K562 (cell line): ENCODE results near the gene HSD3B7. TPM values are rescaled to one million over a fixed set of nuclear protein-coding genes. Genes with fewer than 3 reads are reported as not detected.

ENCODE experiments used
- ARNT ChIP-seq, 2 experiments: fragments of 450-650 bp; IDR thresholded peaks; 2 replicates each; pipeline ENCODE4 v1.6.1; 2016; ENCODE audit warnings: mild to moderate bottlenecking in 1 of 2
- ATF2 ChIP-seq: sonication (generic); formaldehyde crosslinking; IDR thresholded peaks from 2 replicates; pipeline ENCODE4 v1.8.1; 2022; ENCODE audit warnings: missing genetic modification reagents
- C11orf30 ChIP-seq: fragments of 450-650 bp; IDR thresholded peaks from 2 replicates; pipeline ENCODE4 v1.6.1; 2016; ENCODE audit warnings: low read depth, mild to moderate bottlenecking
- ELK3 ChIP-seq: fragments of 450-650 bp; formaldehyde crosslinking; IDR thresholded peaks from 2 replicates; pipeline ENCODE4 v1.4.0; 2020; ENCODE audit warnings: mild to moderate bottlenecking
- EP400 ChIP-seq: fragments of 450-650 bp; IDR thresholded peaks from 2 replicates; pipeline ENCODE4 v1.6.1; 2017; ENCODE audit warnings: antibody characterized with exemption, mild to moderate bottlenecking, moderate library complexity
- FOXA1 ChIP-seq: fragments of 450-650 bp; IDR thresholded peaks from 2 replicates; pipeline ENCODE4 v1.6.1; 2016; ENCODE audit warnings: mild to moderate bottlenecking, borderline replicate concordance
- ILK ChIP-seq: fragments of 450-650 bp; IDR thresholded peaks from 2 replicates; pipeline ENCODE4 v1.6.1; 2016; ENCODE audit warnings: missing genetic modification characterization, low read depth, mild to moderate bottlenecking, missing compliant biosample characterization, moderate library complexity, borderline replicate concordance
- KAT2B ChIP-seq: IDR thresholded peaks from one replicate; pipeline ENCODE4 v1.6.1; 2012; ENCODE audit warnings: low read depth, mild to moderate bottlenecking, control low read depth, inconsistent platforms, low read length, moderate library complexity
- KHSRP ChIP-seq: fragments of 450-650 bp; IDR thresholded peaks from 2 replicates; pipeline ENCODE4 v1.6.1; 2017
- MCM2 ChIP-seq: fragments of 450-650 bp; IDR thresholded peaks from 2 replicates; pipeline ENCODE4 v1.6.1; 2017; ENCODE audit warnings: low read depth, mild to moderate bottlenecking
- NR2C1 ChIP-seq, 2 experiments: fragments of 450-650 bp; IDR thresholded peaks; 2 replicates each; pipeline ENCODE4 v1.6.1; 2017; ENCODE audit warnings: mild to moderate bottlenecking in 2 of 2, antibody characterized with exemption in 1 of 2, inconsistent platforms in 1 of 2, missing compliant biosample characterization in 1 of 2, missing genetic modification characterization in 1 of 2
- NR3C1 ChIP-seq: sonication (generic); formaldehyde crosslinking; IDR thresholded peaks from 2 replicates; pipeline ENCODE4 v1.8.1; 2022; ENCODE audit warnings: missing genetic modification reagents
- RAD51 ChIP-seq: fragments of 450-650 bp; IDR thresholded peaks from 2 replicates; pipeline ENCODE4 v1.7.1; 2016; ENCODE audit warnings: low read depth, mild to moderate bottlenecking, borderline replicate concordance
- RFX1 ChIP-seq: fragments of 450-650 bp; IDR thresholded peaks from 2 replicates; pipeline ENCODE4 v1.6.1; 2016; ENCODE audit warnings: mild to moderate bottlenecking, moderate library complexity
- SIN3A ChIP-seq, 2 experiments: fragments of 150-350 bp in 1 of 2; IDR thresholded peaks; 2 replicates each; pipeline ENCODE4 v1.6.1; 2011 to 2016; ENCODE audit warnings: borderline replicate concordance in 2 of 2, low read depth in 2 of 2, low read length in 2 of 2, mild to moderate bottlenecking in 2 of 2, moderate library complexity in 2 of 2; ENCODE audit not compliant: control insufficient read depth in 1 of 2
- SMAD4 ChIP-seq: fragments of 250-450 bp; sonication (Bioruptor Pico); conservative IDR thresholded peaks from 2 replicates; pipeline ENCODE4 v1.8.0; 2021; ENCODE audit warnings: inconsistent platforms, mild to moderate bottlenecking, moderate library complexity
- SMC3 ChIP-seq: conservative IDR thresholded peaks from 2 replicates; pipeline ENCODE4 v1.6.1; 2011; ENCODE audit warnings: low read depth, low read length, improper control_type of control experiment; ENCODE audit not compliant: insufficient read depth
- TARDBP ChIP-seq: fragments of 450-650 bp; IDR thresholded peaks from 2 replicates; pipeline ENCODE4 v1.6.1; 2016
- U2AF1 ChIP-seq: fragments of 200-400 bp; formaldehyde crosslinking; optimal IDR thresholded peaks from 2 replicates; pipeline ENCODE3; 2017; ENCODE audit warnings: mild to moderate bottlenecking, low read depth, low read length, moderate library complexity
- ZMIZ1 ChIP-seq, 2 experiments: fragments of 150-350 bp in 1 of 2; IDR thresholded peaks; 2 replicates each; pipeline ENCODE4 v1.6.1; 2012 to 2016; ENCODE audit warnings: low read depth in 2 of 2, low read length in 2 of 2, mild to moderate bottlenecking in 1 of 2, moderate library complexity in 1 of 2
- ZNF197 ChIP-seq: fragments of 200-800 bp; sonication (Bioruptor generic); IDR thresholded peaks from 2 replicates; pipeline ENCODE4 v1.6.1; 2016; ENCODE audit warnings: low read depth, missing genetic modification characterization, missing compliant biosample characterization
- ZNF583 ChIP-seq: fragments of 250-450 bp; sonication (Bioruptor Pico); IDR thresholded peaks from 2 replicates; pipeline ENCODE4 v1.4.0; 2020
- polyA plus RNA-seq, 8 experiments: library from polyadenylated mRNA; depleted of rRNA in 4 of 8; stranded (reverse) in 5 of 8; unstranded in 3 of 8; fragments of >200 nt; fragmentation: Nextera tagmentation in 2 of 8; fragmentation: Illumina TruSeq in 1 of 8; extraction: Ambion mirVana in 2 of 8; extraction: Trizol in 1 of 8; gene quantifications; 2 replicates each; pipeline versions ENCODE4 v1.2.1 to v1.2.3, GENCODE V29; 2011 to 2014; ENCODE audit warnings: inconsistent platforms in 1 of 8, missing spikeins in 1 of 8
- total RNA-seq, 7 experiments: library from RNA; depleted of rRNA in 6 of 7; stranded (reverse); fragments of >200 nt in 6 of 7; fragmentation: Illumina TruSeq in 2 of 7; extraction: Trizol in 2 of 7; gene quantifications; 2 replicates each; pipeline versions ENCODE4 v1.2.1 to v1.2.3, GENCODE V29; 2011 to 2021; ENCODE audit warnings: low replicate concordance in 1 of 7

The HSD3B7 gene
- total and polyA plus RNA-seq, 9 of the 15 experiments (the other 6 are each of a cell fraction or from before 2014, with no cell fraction given) = 5.4 to 49.1 (median 23.0) TPM

- TF ChIP-seq ARNT (IDR thresholded peaks at IDR 0.05) (0 out of 4 replicates have a peak, but pooled peaks have one; percentile 27 to 31), MCM2 (no peak), RAD51 (peak; percentile 99), ZNF583 (CRISPR knock-in tag) (no peak; the same call in 1 of the 2 replicates), SMC3 (0 out of 2 replicates have a peak, but pooled peaks have one; percentile 11), NR2C1 (IDR thresholded peaks at IDR 0.05) (peak; percentile 80), NR2C1 (tag; IDR thresholded peaks at IDR 0.05) (peak; percentile 82), RFX1 (no peak), SIN3A (IDR thresholded peaks at IDR 0.05; ENCODE audit: borderline replicate concordance in 2 of 2, control insufficient read depth in 1 of 2, low read depth in 2 of 2, low read length in 2 of 2) (peak; percentile 25 to 82; a peak in 1 of 4 replicates), ATF2 (peak; percentile 78), U2AF1 (no peak), C11orf30 (peak; percentile 76), ZNF197 (CRISPR knock-in tag) (0 out of 2 replicates have a peak, but pooled peaks have one; percentile 40), KAT2B (no peak), EP400 (peak; percentile 97), FOXA1 (no peak), NR3C1 (no peak), SMAD4 (peak; percentile 89), ILK (tag) (no peak), ELK3 (no peak), ZMIZ1 (IDR thresholded peaks at IDR 0.05; ENCODE audit: low read depth in 2 of 2, low read length in 2 of 2) (0 out of 4 replicates have a peak, but pooled peaks of 1 of the 2 experiments have one; percentile 36), KHSRP (peak; percentile 84), TARDBP (peak; percentile 99)
Observed at GRCh38 chr16:31032736-31033708, 48.0 kb downstream of the HSD3B7 start, which contains the start of gene STX4 (continued).
